ENCODE results near the gene FBXO44.

Gene FBXO44

DNA sequence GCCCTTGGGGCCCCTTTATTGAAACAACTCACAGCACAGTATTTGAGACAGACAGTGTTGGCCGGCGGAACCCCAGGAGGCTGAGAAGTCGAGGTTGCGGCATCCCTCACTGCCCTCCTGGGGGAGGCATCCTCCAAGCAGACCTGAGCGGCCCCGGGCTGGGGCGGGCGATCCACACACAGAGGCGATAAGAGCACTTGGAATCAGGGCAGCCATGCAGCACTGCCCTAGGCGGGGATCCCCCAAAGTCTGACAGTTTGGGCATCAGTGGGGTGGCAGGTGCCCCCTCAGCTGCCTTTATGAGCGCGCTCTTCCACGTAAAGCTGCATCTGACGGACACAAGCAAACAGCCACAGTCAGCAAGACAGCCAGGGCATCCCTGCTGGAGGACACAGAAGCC lies 19.8 kb downstream of the FBXO44 start:
- no peak for DNase-seq (ENCODE audit: low spot score)
- TF ChIP-seq CTCF (IDR thresholded peaks at IDR 0.05; ENCODE audit: extremely low read depth, missing control alignments) = no peak

DNA sequence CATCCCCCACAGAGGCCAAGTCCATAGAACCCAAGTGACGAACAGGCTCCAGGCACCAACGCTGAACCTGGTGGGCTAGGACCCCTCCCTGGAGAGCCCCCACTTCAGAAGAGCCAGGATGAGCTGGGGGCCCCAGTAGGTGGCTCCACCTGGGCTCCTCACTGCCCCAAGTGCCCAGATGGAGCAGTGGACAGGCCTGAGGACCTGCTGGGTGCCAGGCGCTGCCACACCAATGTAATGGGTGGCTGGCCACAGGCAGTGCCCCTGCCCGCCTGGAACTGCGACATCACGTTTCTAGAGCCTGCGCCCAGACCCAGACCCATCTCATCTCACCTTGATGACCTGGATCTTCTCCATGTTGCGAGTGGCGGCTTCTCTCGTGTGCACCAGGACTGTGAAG lies 20.6 kb downstream of the FBXO44 start:
- no peak for TF ChIP-seq CTCF (IDR thresholded peaks at IDR 0.05; ENCODE audit: extremely low read depth, missing control alignments)
- DNase-seq (ENCODE audit: low spot score) = no peak

- no peak for DNase-seq (ENCODE audit: low spot score)
- TF ChIP-seq CTCF (IDR thresholded peaks at IDR 0.05; ENCODE audit: extremely low read depth, missing control alignments) = no peak
These were observed 21.9 kb downstream of the FBXO44 start for GRCh38 chr1:11676386-11677103.

- TF ChIP-seq CTCF (IDR thresholded peaks at IDR 0.05; ENCODE audit: extremely low read depth, missing control alignments) = no peak
- DNase-seq (ENCODE audit: low spot score) = no peak
These were observed 23.8 kb downstream of the FBXO44 start for GRCh38 chr1:11678442-11678841.

- peak; percentile 63 for DNase-seq (ENCODE audit: low spot score)
- no peak for TF ChIP-seq CTCF (IDR thresholded peaks at IDR 0.05; ENCODE audit: extremely low read depth, missing control alignments)
These were observed 25.8 kb downstream of the FBXO44 start for GRCh38 chr1:11680270-11681070.

DNA sequence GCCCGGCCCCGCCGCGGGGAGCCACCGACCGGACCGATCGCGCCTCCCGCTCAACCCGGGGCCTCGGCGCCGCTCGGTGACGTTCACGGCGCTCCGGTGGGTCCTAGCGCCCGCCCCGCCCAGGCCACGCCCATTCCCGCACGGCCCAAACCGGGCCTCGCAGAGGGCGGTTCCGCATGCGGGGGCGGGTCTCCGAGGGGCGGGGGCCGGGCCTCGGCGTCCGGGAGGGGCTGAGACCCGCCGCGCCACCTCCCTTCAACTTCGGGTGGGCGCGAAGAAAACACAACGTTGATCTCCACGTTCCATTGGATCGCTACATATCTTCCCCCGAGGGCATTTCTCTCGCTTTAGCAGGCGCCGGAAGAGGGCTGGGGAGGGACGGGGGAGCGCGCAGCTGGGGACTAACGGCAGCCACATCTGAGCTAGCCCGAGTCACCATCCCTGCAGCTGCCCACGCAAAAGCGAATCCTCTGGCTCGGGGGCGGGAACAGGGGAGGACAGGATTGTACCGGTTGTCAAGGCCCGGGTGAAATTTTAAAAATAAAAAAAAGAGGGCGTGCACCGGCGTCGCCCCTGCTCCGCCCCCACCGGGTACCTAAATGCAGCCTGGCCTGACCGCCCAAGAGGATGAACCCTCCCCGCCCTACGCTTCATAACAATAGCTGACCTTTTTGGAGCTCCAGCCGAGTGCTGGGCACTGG lies 26.5 kb downstream of the FBXO44 start, which contains the start of gene MAD2L2:
Gene MAD2L2, minus strand, starts transcription at position 78 of the 701 bp plus-strand sequence. CDS start 547 bp downstream, outside the sequence.
- DNase-seq (ENCODE audit: low spot score) = peak; percentile 98

More for the DNA sequence above, 26.5 kb downstream of the FBXO44 start, which contains the start of gene MAD2L2:
- no peak for TF ChIP-seq CTCF (IDR thresholded peaks at IDR 0.05; ENCODE audit: extremely low read depth, missing control alignments)

Measured in GM20000 (cell line).